ENCODE results near the gene CEP350.

Gene CEP350

GRCh38 chr1:180112091-180112490, 157.5 kb downstream of the CEP350 start:
- no peak overlapping the region for H2AFZ ChIP-seq (ENCODE audit: low read length)
- no peaks in the 10 kb centered on the region for H3F3A ChIP-seq (ENCODE audit: insufficient read depth, low read length)
- no peaks in the 10 kb centered on the region for H3K9me3 ChIP-seq (ENCODE audit: low read length)
- H3K79me2 ChIP-seq (ENCODE audit: insufficient read depth, low read length), result no peaks in the 10 kb centered on the region
- no peaks in the 10 kb centered on the region for H3K4me1 ChIP-seq (ENCODE audit: insufficient read depth, low read length, severe bottlenecking)
- H3K4me2 ChIP-seq (ENCODE audit: low read length), result no peak overlapping the region
- TF ChIP-seq, protein P1, sequence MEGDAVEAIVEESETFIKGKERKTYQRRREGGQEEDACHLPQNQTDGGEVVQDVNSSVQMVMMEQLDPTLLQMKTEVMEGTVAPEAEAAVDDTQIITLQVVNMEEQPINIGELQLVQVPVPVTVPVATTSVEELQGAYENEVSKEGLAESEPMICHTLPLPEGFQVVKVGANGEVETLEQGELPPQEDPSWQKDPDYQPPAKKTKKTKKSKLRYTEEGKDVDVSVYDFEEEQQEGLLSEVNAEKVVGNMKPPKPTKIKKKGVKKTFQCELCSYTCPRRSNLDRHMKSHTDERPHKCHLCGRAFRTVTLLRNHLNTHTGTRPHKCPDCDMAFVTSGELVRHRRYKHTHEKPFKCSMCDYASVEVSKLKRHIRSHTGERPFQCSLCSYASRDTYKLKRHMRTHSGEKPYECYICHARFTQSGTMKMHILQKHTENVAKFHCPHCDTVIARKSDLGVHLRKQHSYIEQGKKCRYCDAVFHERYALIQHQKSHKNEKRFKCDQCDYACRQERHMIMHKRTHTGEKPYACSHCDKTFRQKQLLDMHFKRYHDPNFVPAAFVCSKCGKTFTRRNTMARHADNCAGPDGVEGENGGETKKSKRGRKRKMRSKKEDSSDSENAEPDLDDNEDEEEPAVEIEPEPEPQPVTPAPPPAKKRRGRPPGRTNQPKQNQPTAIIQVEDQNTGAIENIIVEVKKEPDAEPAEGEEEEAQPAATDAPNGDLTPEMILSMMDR (IDR thresholded peaks at IDR 0.05; ENCODE audit: low read length), result no peak
- no peak for TF ChIP-seq EZH2 (IDR thresholded peaks at IDR 0.05; ENCODE audit: borderline replicate concordance, low read length)
- no peak overlapping the region for H3K4me3 ChIP-seq (ENCODE audit: low read depth, low read length, poor library complexity, severe bottlenecking)
- H3K27me3 ChIP-seq (ENCODE audit: insufficient read depth, low read length), result no peaks in the 10 kb centered on the region
- no peak overlapping the region for H3K9ac ChIP-seq (ENCODE audit: low read length)
- no peaks in the 10 kb centered on the region for H3K9me2 ChIP-seq (ENCODE audit: low read depth, low read length)
- peaks cover 42% of the 10 kb centered on the region for H3K36me3 ChIP-seq (ENCODE audit: insufficient read depth, low read length)
- H3K27ac ChIP-seq (ENCODE audit: low read depth, low read length, poor library complexity, severe bottlenecking), result no peak overlapping the region
- H4K20me1 ChIP-seq (ENCODE audit: insufficient read depth, low read length), result no peaks in the 10 kb centered on the region

GRCh38 chr1:180112984-180113647, 158.5 kb downstream of the CEP350 start:
- no peak overlapping the region for H3K27ac ChIP-seq (ENCODE audit: low read depth, low read length, poor library complexity, severe bottlenecking)
- no peak overlapping the region for H3K9ac ChIP-seq (ENCODE audit: low read length)
- no peaks in the 10 kb centered on the region for H3K4me1 ChIP-seq (ENCODE audit: insufficient read depth, low read length, severe bottlenecking)
- H3K36me3 ChIP-seq (ENCODE audit: insufficient read depth, low read length), result peaks cover 42% of the 10 kb centered on the region
- no peaks in the 10 kb centered on the region for H3K9me3 ChIP-seq (ENCODE audit: low read length)
- no peaks in the 10 kb centered on the region for H4K20me1 ChIP-seq (ENCODE audit: insufficient read depth, low read length)
- no peaks in the 10 kb centered on the region for H3K9me2 ChIP-seq (ENCODE audit: low read depth, low read length)
- no peaks in the 10 kb centered on the region for H3F3A ChIP-seq (ENCODE audit: insufficient read depth, low read length)
- H3K4me3 ChIP-seq (ENCODE audit: low read depth, low read length, poor library complexity, severe bottlenecking), result no peak overlapping the region
- no peak overlapping the region for H3K4me2 ChIP-seq (ENCODE audit: low read length)
- H2AFZ ChIP-seq (ENCODE audit: low read length), result no peak overlapping the region
- TF ChIP-seq, protein P1 (IDR thresholded peaks at IDR 0.05; ENCODE audit: low read length), result no peak
- TF ChIP-seq EZH2 (IDR thresholded peaks at IDR 0.05; ENCODE audit: borderline replicate concordance, low read length), result no peak
- no peaks in the 10 kb centered on the region for H3K79me2 ChIP-seq (ENCODE audit: insufficient read depth, low read length)
- no peaks in the 10 kb centered on the region for H3K27me3 ChIP-seq (ENCODE audit: insufficient read depth, low read length)

DNA sequence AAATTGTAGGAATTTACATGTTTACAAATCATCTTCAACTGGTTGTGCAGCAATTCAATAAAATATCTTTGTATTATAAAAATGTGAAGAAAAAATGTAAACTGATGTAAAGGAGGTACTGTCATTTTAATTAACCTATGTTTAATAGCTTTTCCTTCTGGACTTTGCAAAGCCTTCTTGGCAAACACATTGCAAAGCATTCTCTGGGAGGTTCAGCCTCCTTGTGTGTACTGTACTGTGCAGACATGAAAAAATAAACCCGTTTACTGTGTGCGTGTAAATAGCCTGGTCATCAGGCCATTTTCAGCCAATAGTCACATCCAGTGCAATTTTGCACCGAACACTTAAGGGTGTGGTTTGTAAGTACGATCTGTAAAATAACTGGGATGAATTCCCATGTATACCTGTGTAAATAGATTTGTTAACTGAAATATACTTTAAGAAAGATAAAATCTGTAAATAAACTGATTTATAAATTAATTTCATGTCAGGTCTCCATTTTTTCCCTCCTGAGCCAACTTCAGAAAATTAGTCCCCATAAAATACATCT, 159.9 kb downstream of the CEP350 start:
- Histone ChIP-seq H4K20me1 (ENCODE audit: insufficient read depth, low read length) (no peaks in the 10 kb centered on the region), H3K79me2 (ENCODE audit: insufficient read depth, low read length) (no peaks in the 10 kb centered on the region), H3K4me1 (ENCODE audit: insufficient read depth, low read length, severe bottlenecking) (no peaks in the 10 kb centered on the region), H3K4me3 (ENCODE audit: low read depth, low read length, poor library complexity, severe bottlenecking) (no peak overlapping the region), H3F3A (ENCODE audit: insufficient read depth, low read length) (no peaks in the 10 kb centered on the region), H3K9me3 (ENCODE audit: low read length) (no peaks in the 10 kb centered on the region), H3K27ac (ENCODE audit: low read depth, low read length, poor library complexity, severe bottlenecking) (no peak overlapping the region), H2AFZ (ENCODE audit: low read length) (no peak overlapping the region), H3K9ac (ENCODE audit: low read length) (no peak overlapping the region), H3K4me2 (ENCODE audit: low read length) (no peak overlapping the region), H3K36me3 (ENCODE audit: insufficient read depth, low read length) (peaks cover 38% of the 10 kb centered on the region; the same call in 1 of the 2 replicates), H3K9me2 (ENCODE audit: low read depth, low read length) (no peaks in the 10 kb centered on the region), H3K27me3 (ENCODE audit: insufficient read depth, low read length) (no peaks in the 10 kb centered on the region)
- TF ChIP-seq, protein P1 (IDR thresholded peaks at IDR 0.05; ENCODE audit: low read length), result no peak
- no peak for TF ChIP-seq EZH2 (IDR thresholded peaks at IDR 0.05; ENCODE audit: borderline replicate concordance, low read length)
